GDM1 (cell line): Measurements from ENCODE around the gene TTYH1.
"Not testable (repeated sequence)": the region's sequence is repeated elsewhere in the genome, so short reads cannot be mapped to it uniquely, and the experiment has no call there.

ENCODE experiments used
- DNase-seq: peaks from one replicate; lab custom pipeline; 2025; lab: John Stamatoyannopoulos, UW

Gene TTYH1

GRCh38 chr19:54415208-54415900, at the start of gene TTYH1:
TTYH1 (plus strand) TSS chr19:54415464; CDS start chr19:54415553, 89 bp downstream.
- DNase-seq: no peak

- not testable (repeated sequence) for DNase-seq
Measured at GRCh38 chr19:54365798-54366197, 49.5 kb upstream of the TTYH1 start.

GRCh38 chr19:54366811-54367210, 48.5 kb upstream of the TTYH1 start:
- no peak for DNase-seq

GRCh38 chr19:54369082-54369687, 46.1 kb upstream of the TTYH1 start:
- no peak for DNase-seq

- not testable (repeated sequence) for DNase-seq
Measured at GRCh38 chr19:54369688-54370433, 45.4 kb upstream of the TTYH1 start.

- peak; percentile 63 for DNase-seq
Measured at GRCh38 chr19:54370434-54370796, 44.8 kb upstream of the TTYH1 start.

GRCh38 chr19:54371453-54371852, 43.8 kb upstream of the TTYH1 start:
- DNase-seq: not testable (repeated sequence)

GRCh38 chr19:54373781-54374631, 41.3 kb upstream of the TTYH1 start:
- DNase-seq: no peak

GRCh38 chr19:54375181-54375938, 39.9 kb upstream of the TTYH1 start:
- DNase-seq: not testable (repeated sequence)

GRCh38 chr19:54376610-54377285, 38.5 kb upstream of the TTYH1 start:
- DNase-seq: no peak

GRCh38 chr19:54379187-54379678, 36.0 kb upstream of the TTYH1 start:
- no peak for DNase-seq

- no peak for DNase-seq
Measured at GRCh38 chr19:54380897-54381296, 34.4 kb upstream of the TTYH1 start.

- not testable (repeated sequence) for DNase-seq
Measured at GRCh38 chr19:54382041-54382440, 33.2 kb upstream of the TTYH1 start.

- no peak for DNase-seq
Measured at GRCh38 chr19:54383330-54383729, 31.9 kb upstream of the TTYH1 start.

GRCh38 chr19:54387991-54388801, 27.1 kb upstream of the TTYH1 start:
- peak; percentile 92 for DNase-seq

- no peak for DNase-seq
Measured at GRCh38 chr19:54388802-54389139, 26.5 kb upstream of the TTYH1 start.

GRCh38 chr19:54389553-54389952, 25.7 kb upstream of the TTYH1 start:
- DNase-seq: peak; percentile 54

- DNase-seq: peak; percentile 42
Measured at GRCh38 chr19:54390942-54391577, 24.2 kb upstream of the TTYH1 start.

GRCh38 chr19:54391589-54392061, 23.6 kb upstream of the TTYH1 start:
- DNase-seq: no peak
